ENCODE results near the gene APBB2. TPM values are rescaled to one million over a fixed set of nuclear protein-coding genes. Genes with fewer than 3 reads are reported as not detected.

The APBB2 gene
- total and polyA plus RNA-seq, 2 donors (not counting 1 experiment from before 2014, with no cell fraction given) = 4.4 to 15.8 TPM

- H3K79me2 ChIP-seq (ENCODE audit: control insufficient read depth, insufficient read depth, low read length) = no peaks in the 10 kb centered on the region
- CTCF ChIA-PET = no interaction called here
- no peaks in the 10 kb centered on the region for H3K9me3 ChIP-seq (ENCODE audit: control extremely low read depth in 1 of 3, control insufficient read depth in 2 of 3, insufficient read depth in 1 of 3, low read length in 2 of 3)
- no peaks in the 10 kb centered on the region for H3K27me3 ChIP-seq (replicated peaks in 1 of 4; ENCODE audit: control extremely low read depth in 1 of 4, control insufficient read depth in 3 of 4, insufficient read depth in 4 of 4, low read length in 3 of 4)
- POLR2A ChIA-PET = no interaction called here
- H3K27me3 Mint-ChIP-seq = no peaks in the 10 kb centered on the region
- H3K27ac Mint-ChIP-seq = no peak overlapping the region
- intact Hi-C loops (cut with micrococcal nuclease) = no loop called here
- H2AFZ ChIP-seq (ENCODE audit: insufficient read depth, low read depth, low read length, poor library complexity, severe bottlenecking) = no peak overlapping the region
- H3K9me3 Mint-ChIP-seq (ENCODE audit: insufficient read depth) = no peaks in the 10 kb centered on the region
- no peaks in the 10 kb centered on the region for H4K20me1 ChIP-seq (ENCODE audit: control insufficient read depth, insufficient read depth, low read length, poor library complexity, severe bottlenecking)
- WGBS (ENCODE audit: insufficient coverage) = no CpG with 5 or more reads among the region's 3 CpGs
- no peak overlapping the region for H3K27ac ChIP-seq (ENCODE audit: low read length in 2 of 2)
- no peak overlapping the region for H3K9ac ChIP-seq (ENCODE audit: low read length)
- no peak for TF ChIP-seq EZH2 (IDR thresholded peaks at IDR 0.05; ENCODE audit: borderline replicate concordance, insufficient read depth, low read depth, low read length, poor library complexity, severe bottlenecking)
- TF ChIP-seq CTCF (IDR thresholded peaks at IDR 0.05) = no peak
- H3K4me3 ChIP-seq (ENCODE audit: control extremely low read depth in 1 of 5, extremely low read depth in 1 of 5, insufficient read depth in 1 of 5, low read depth in 2 of 5, low read length in 4 of 5) = no peak overlapping the region
- H3K36me3 ChIP-seq (replicated peaks in 1 of 2; ENCODE audit: control extremely low read depth in 1 of 2, control insufficient read depth in 1 of 2, extremely low read depth in 1 of 2, insufficient read depth in 2 of 2, low read length in 1 of 2) = no peaks in the 10 kb centered on the region
- no peak overlapping the region for H3K4me2 ChIP-seq (replicated peaks; ENCODE audit: low read depth, low read length, poor library complexity, severe bottlenecking)
- H3K4me1 ChIP-seq (ENCODE audit: control insufficient read depth in 2 of 2, insufficient read depth in 2 of 2, low read length in 2 of 2) = no peaks in the 10 kb centered on the region
- no peak overlapping the region for H3K4me3 Mint-ChIP-seq
- no peaks in the 10 kb centered on the region for H3K4me1 Mint-ChIP-seq
- DNase-seq (no peak), ATAC-seq (ENCODE audit: low read depth) (no peak)
Measured at GRCh38 chr4:41144040-41144379, 70.3 kb downstream of the APBB2 start.

- H3K4me1 ChIP-seq (ENCODE audit: control insufficient read depth in 2 of 2, insufficient read depth in 2 of 2, low read length in 2 of 2) = no peaks in the 10 kb centered on the region
- no peak for TF ChIP-seq EZH2 (IDR thresholded peaks at IDR 0.05; ENCODE audit: borderline replicate concordance, insufficient read depth, low read depth, low read length, poor library complexity, severe bottlenecking)
- TF ChIP-seq CTCF (IDR thresholded peaks at IDR 0.05) = no peak
- no peaks in the 10 kb centered on the region for H3K79me2 ChIP-seq (ENCODE audit: control insufficient read depth, insufficient read depth, low read length)
- ChIA-PET POLR2A (no interaction called here), CTCF (no interaction called here)
- H3K27me3 ChIP-seq (replicated peaks in 1 of 4; ENCODE audit: control extremely low read depth in 1 of 4, control insufficient read depth in 3 of 4, insufficient read depth in 4 of 4, low read length in 3 of 4) = no peaks in the 10 kb centered on the region
- no peak overlapping the region for H3K4me3 ChIP-seq (ENCODE audit: control extremely low read depth in 1 of 5, extremely low read depth in 1 of 5, insufficient read depth in 1 of 5, low read depth in 2 of 5, low read length in 4 of 5)
- Mint-ChIP-seq H3K4me3 (no peak overlapping the region), H3K27ac (no peak overlapping the region), H3K27me3 (no peaks in the 10 kb centered on the region), H3K4me1 (no peaks in the 10 kb centered on the region), H3K9me3 (ENCODE audit: insufficient read depth) (no peaks in the 10 kb centered on the region)
- no peaks in the 10 kb centered on the region for H4K20me1 ChIP-seq (ENCODE audit: control insufficient read depth, insufficient read depth, low read length, poor library complexity, severe bottlenecking)
- intact Hi-C loops (cut with micrococcal nuclease) = no loop called here
- H2AFZ ChIP-seq (ENCODE audit: insufficient read depth, low read depth, low read length, poor library complexity, severe bottlenecking) = no peak overlapping the region
- 50% methylated on average over 1 of the region's 6 CpGs for WGBS (ENCODE audit: insufficient coverage)
- DNase-seq (no peak), ATAC-seq (ENCODE audit: low read depth) (no peak)
- no peak overlapping the region for H3K27ac ChIP-seq (ENCODE audit: low read length in 2 of 2)
- H3K4me2 ChIP-seq (replicated peaks; ENCODE audit: low read depth, low read length, poor library complexity, severe bottlenecking) = no peak overlapping the region
- no peak overlapping the region for H3K9ac ChIP-seq (ENCODE audit: low read length)
- H3K36me3 ChIP-seq (replicated peaks in 1 of 2; ENCODE audit: control extremely low read depth in 1 of 2, control insufficient read depth in 1 of 2, extremely low read depth in 1 of 2, insufficient read depth in 2 of 2, low read length in 1 of 2) = no peaks in the 10 kb centered on the region
- no peaks in the 10 kb centered on the region for H3K9me3 ChIP-seq (ENCODE audit: control extremely low read depth in 1 of 3, control insufficient read depth in 2 of 3, insufficient read depth in 1 of 3, low read length in 2 of 3)
Measured at GRCh38 chr4:41143311-41144039, 70.9 kb downstream of the APBB2 start.
